EL (cell line): ENCODE results near the gene PRTG.
A peak's percentile ranks its signal among the peaks of the same experiment; 100 is the strongest.
"Not testable (repeated sequence)": the region's sequence is repeated elsewhere in the genome, so short reads cannot be mapped to it uniquely, and the experiment has no call there.

Experiments used
- DNase-seq: peaks from one replicate; pipeline ENCODE4 v3.0.0-alpha.2; 2016

Gene PRTG

GRCh38 chr15:55741833-55742497 is 987 bp downstream of the PRTG start:
- DNase-seq: peak; percentile 4

DNA sequence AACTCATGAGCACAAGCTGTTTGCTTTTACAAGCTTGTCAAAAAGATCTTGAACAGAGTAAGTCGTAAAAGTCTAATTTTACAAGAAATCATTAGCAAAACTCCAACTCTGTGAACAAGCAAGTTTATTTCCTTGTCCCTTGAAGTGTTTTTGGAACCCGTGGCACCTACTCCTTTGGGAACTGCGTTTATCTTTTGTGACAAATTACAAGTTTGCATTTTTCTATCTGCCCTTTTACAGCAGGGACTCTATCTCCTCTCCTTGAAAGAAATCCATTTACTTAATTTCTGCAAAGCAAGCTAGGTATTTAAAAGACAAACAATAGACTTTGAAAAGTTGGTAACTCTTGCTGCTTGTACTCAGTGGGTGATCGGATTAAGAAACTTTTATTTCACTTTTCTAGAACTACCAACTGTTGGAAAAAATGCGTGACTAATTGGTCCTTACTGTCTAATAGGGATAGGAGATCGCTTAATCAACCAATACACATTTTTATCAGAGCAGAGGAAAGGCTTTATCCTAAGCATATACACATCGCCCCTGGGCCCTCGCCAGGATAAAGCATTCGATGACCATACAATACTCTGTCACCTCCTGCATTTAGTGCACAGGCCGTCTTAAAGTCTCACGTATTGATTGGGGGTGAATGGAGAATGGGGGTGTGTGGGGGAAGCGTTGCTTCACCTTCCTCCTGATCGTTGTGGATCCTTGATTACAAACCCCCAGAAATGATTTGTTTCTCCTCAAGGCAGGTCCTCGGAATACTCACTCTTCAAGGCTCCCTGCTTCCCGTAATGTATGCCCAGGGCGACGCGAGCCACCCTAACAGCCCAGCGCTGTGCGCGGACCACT is 1.7 kb downstream of the PRTG start:
- DNase-seq: peak; percentile 29

GRCh38 chr15:55740359-55740878 is 2.5 kb downstream of the PRTG start:
- DNase-seq: no peak

- no peak for DNase-seq
Observed at GRCh38 chr15:55739641-55740040, 3.3 kb downstream of the PRTG start.

GRCh38 chr15:55738715-55739114 is 4.2 kb downstream of the PRTG start:
- DNase-seq: no peak

- peak; percentile 69 for DNase-seq
Observed at GRCh38 chr15:55737373-55737772, 5.6 kb downstream of the PRTG start.

DNA sequence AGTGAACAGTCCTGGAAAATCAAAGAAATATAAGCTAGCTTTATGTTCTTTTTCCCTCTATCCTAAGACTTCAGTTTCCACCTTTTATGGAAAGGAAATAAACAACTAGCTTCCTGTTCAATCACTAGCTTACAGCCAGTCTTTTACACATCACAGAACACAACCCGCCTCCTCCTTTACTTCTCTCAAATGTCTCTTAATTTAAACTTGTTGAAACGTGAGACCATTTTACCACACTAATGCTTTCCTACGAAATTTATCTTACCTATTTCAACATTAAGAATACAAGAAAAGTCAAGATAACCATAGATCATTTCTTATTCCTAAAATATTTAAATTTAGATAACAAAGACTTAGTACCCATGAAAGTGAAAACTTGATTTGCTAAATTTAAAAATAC is 6.2 kb downstream of the PRTG start:
- DNase-seq: no peak

- DNase-seq: no peak
Observed at GRCh38 chr15:55734641-55735040, 8.3 kb downstream of the PRTG start.

- DNase-seq: not testable (repeated sequence)
Observed at GRCh38 chr15:55733461-55733860, 9.5 kb downstream of the PRTG start.

GRCh38 chr15:55721554-55722185 is 21.3 kb downstream of the PRTG start:
- DNase-seq: no peak

GRCh38 chr15:55715355-55716076 is 27.4 kb downstream of the PRTG start:
- DNase-seq: peak; percentile 26

DNA sequence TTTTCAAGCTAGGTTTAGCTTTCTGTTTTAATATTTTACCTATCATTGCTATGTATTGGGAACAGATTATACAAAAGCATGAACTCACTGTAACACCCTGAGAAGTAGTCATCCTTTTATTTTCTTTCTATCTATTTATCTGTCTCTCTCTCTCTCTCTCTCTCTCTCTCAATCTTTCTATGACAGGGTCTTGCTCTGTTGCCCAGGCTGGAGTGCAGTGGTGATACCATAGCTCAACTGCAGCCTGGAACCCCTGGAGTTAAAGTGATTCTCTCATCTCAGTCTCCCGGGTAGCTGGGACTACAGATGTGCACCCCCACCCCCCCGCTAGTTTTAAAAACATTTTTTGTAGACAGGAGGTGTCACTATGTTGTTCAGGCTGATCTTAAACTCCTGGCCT is 28.9 kb downstream of the PRTG start:
- DNase-seq: no peak

DNA sequence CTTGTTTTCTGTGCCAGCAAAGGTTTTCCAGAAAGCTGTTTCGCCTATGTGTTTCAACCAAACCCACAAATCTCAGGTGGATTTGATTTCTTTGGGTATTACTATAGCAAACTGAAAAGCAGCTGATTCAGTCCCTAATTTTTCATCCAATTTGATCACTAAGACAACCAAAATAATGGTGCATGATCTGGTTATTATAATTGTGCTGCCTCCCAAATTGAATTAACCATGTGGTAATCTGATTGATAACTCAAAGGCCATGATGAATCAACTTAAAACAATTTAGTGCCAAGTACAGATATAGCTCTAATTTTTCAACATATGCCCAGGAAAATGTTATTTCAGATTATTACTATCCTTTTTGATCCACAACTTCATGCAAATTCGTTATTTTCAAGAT is 30.6 kb downstream of the PRTG start:
- no peak for DNase-seq

- DNase-seq: peak; percentile 33
Observed at GRCh38 chr15:55710286-55710685, 32.7 kb downstream of the PRTG start.

DNA sequence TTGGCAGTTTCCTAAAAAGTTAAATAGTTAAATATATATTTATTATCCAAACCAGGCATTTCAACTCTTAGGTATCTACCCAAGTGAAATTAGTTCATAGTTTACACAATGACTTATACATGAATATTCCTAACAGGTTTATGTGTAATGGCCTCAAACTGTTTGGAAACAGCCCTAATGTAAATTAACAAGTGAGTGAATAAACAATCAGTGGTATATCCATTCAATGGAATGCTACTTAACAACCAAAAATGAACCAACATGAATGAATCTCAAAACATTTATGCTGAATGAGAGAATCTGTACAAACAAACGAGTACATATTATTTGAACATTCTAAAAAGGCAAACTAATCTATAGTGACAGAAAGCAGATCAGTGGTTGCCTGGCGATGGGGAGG is 33.5 kb downstream of the PRTG start:
- no peak for DNase-seq

DNA sequence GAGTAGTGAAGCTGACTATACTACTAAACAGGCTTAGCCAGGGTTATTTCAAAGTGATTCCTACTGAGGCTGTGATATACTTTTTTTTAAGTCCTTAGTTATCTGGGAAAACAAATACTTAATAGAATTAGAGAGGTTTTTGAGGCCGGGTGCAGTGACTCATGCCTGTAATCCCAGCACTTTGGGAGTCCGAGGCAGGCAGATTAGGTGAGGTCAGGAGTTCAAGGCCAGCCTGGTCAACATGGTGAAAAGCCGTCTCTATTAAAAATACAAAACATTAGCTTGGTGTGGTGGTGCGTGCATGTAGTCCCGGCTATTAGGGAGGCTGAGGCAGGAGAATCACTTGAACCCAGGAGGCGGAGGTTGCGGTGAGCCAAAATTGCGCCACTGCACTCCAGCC is 34.2 kb downstream of the PRTG start:
- no peak for DNase-seq

GRCh38 chr15:55707951-55708350 is 35.0 kb downstream of the PRTG start:
- no peak for DNase-seq

- no peak for DNase-seq
Observed at GRCh38 chr15:55707518-55707917, 35.4 kb downstream of the PRTG start.

- peak; percentile 61 for DNase-seq
Observed at GRCh38 chr15:55703873-55704301, 39.1 kb downstream of the PRTG start.

GRCh38 chr15:55700876-55701275 is 42.1 kb downstream of the PRTG start:
- no peak for DNase-seq

GRCh38 chr15:55698653-55699052 is 44.3 kb downstream of the PRTG start:
- no peak for DNase-seq

DNA sequence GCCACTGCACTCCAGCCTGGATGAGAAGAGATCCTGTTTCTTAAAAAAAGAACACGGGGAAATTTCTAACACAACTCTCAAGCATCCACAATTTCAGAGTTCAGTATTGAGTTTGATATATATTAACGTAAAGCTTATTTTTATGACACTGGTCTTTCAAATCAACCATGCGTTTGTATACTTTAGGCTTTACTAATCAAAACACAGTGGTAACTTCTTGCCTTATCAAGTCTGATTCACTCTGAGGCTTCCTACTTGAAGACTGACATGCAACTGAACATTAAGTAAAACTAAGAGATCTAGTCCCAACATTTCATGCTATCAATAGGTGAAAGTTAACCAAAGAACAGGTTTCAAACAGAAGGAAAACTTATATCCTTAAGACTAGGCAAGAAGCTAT is 46.7 kb downstream of the PRTG start:
- no peak for DNase-seq

GRCh38 chr15:55695432-55695831 is 47.5 kb downstream of the PRTG start:
- DNase-seq: peak; percentile 29
